OCI-LY7 (cell line): ENCODE data around the gene TMC8.

Experiments
- EZH2phosphoT487 ChIP-seq: fragments of 200-600 bp; sonication (generic); IDR thresholded peaks from 2 replicates; pipeline ENCODE4 v1.6.1; 2018; ENCODE audit warnings: low read depth, borderline replicate concordance, mild to moderate bottlenecking, mixed run types, antibody characterized with exemption, low read length, moderate library complexity, mixed read lengths
- TF ChIP-seq, protein P1 (sequence below): fragments of 200-600 bp; sonication (generic); conservative IDR thresholded peaks from 2 replicates; pipeline ENCODE4 v1.5.1; 2014; ENCODE audit warnings: mild to moderate bottlenecking, antibody characterized with exemption, low read length, moderate library complexity, mixed read lengths

GRCh38 chr17:78110363-78111015 is 20.1 kb upstream of the TMC8 start:
- TF ChIP-seq EZH2phosphoT487, result no peak
- TF ChIP-seq, protein P1, sequence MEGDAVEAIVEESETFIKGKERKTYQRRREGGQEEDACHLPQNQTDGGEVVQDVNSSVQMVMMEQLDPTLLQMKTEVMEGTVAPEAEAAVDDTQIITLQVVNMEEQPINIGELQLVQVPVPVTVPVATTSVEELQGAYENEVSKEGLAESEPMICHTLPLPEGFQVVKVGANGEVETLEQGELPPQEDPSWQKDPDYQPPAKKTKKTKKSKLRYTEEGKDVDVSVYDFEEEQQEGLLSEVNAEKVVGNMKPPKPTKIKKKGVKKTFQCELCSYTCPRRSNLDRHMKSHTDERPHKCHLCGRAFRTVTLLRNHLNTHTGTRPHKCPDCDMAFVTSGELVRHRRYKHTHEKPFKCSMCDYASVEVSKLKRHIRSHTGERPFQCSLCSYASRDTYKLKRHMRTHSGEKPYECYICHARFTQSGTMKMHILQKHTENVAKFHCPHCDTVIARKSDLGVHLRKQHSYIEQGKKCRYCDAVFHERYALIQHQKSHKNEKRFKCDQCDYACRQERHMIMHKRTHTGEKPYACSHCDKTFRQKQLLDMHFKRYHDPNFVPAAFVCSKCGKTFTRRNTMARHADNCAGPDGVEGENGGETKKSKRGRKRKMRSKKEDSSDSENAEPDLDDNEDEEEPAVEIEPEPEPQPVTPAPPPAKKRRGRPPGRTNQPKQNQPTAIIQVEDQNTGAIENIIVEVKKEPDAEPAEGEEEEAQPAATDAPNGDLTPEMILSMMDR, result no peak
